VCaP (cell line): ENCODE results near the gene TCP10L.

ENCODE experiments used
- H3K27ac ChIP-seq: fragments of 450-650 bp; 2 replicates; pipeline ENCODE4 v1.5.1; 2017
- CTCF ChIP-seq: fragments of 450-650 bp; conservative IDR thresholded peaks from 2 replicates; pipeline ENCODE4 v1.5.1; 2017; ENCODE audit warnings: mild to moderate bottlenecking, moderate library complexity

The TCP10L gene

DNA sequence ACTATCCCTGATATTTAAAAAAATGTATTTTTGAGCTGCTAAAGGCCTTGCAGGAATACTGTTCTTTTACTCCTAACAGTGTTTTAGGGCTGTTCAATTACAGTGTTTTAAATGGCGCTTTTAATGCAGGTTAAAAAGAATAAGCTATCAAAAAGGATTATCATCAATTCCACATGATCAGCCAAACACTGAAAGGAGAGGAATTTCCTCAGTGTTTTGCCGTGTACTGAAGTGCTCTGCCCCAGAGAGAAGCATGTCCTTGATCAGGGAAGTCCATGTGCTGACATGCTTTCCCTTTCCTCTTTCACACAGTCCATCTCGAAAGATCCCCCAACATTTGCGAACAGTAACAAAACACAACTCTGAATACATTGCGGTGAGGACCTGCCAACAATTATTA, 23.5 kb upstream of the TCP10L start:
- H3K27ac ChIP-seq = no peak overlapping the region
- TF ChIP-seq CTCF = no peak

DNA sequence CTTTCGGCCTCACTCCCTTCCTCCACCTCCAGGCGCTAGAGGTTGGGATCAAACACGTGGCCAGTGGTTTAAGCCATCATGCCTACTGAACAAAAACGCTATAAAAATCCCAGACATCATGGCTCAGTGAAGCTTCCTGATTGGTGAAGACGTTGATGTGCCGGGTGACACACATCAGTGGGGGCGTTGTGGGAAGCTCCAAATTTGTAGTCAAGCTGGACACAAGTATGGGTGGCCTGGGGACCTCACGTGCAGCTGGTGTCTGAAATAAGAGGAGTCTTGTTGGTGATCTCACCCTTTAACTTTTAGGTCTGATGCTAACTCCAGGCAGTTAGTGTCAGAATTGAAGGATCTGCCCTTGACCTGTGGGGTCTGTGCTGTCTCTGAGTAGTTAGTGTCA, 20.1 kb upstream of the TCP10L start:
- H3K27ac ChIP-seq = no peak overlapping the region
- TF ChIP-seq CTCF = no peak

DNA sequence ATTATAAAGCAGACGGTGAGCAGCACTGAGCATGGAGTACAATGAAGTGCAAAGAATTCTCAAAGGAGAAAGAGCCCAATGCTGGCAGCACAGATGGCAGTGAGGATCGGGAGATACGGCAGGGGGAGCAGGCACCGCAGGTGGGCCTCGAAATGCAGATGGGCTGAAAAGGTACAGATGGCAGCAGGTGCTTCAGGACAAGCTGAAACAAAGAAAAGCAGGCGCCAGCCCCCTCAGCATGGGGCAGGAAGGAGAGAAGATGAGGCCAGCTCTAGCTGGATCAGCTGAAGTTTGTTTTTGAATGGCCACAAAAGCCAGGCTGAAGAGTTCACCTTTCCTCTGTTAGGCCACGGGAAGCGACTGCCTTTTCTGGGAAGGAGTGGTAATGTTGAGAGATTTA, 19.1 kb upstream of the TCP10L start:
- no peak for TF ChIP-seq CTCF
- no peak overlapping the region for H3K27ac ChIP-seq

DNA sequence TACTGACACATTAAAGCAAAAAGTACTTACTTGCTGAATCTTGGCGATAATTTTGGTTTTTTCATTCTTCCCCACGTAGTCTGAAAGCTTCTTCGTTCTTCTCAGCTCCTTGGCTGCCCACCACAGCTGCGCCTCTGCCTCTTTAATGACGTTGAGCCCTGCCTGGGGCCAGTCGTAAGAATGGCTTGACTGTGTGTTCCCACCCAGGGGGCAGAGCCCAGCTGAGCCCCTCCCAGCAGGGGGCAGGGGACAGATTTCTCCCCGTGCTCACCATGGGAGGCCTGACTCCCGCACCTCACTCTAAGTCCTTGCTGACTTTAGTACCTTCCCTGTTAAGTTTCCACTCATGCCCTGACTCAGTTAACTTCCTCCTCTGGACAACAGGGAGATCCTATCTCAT, 17.8 kb upstream of the TCP10L start:
- no peak overlapping the region for H3K27ac ChIP-seq
- TF ChIP-seq CTCF = no peak

DNA sequence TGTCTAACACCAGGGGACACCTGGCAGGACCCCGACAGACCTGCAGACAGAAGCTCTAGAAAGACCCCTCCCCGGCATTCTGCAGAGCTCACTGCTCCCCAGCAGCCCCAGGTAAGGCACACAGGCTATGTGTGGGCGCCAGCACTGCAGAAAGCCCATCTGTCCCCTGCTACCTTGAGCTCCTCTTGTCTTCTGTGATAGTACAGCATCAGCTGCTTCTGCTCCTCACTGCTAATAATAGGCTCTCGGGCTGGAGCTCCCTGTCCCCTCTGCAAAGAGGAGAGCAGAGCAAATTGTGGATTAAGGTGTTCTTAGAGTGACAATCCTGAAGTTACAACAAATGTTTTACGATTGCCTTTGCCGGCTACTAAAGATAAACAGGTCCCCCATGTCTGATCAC, 16.8 kb upstream of the TCP10L start:
- H3K27ac ChIP-seq = no peak overlapping the region
- no peak for TF ChIP-seq CTCF

DNA sequence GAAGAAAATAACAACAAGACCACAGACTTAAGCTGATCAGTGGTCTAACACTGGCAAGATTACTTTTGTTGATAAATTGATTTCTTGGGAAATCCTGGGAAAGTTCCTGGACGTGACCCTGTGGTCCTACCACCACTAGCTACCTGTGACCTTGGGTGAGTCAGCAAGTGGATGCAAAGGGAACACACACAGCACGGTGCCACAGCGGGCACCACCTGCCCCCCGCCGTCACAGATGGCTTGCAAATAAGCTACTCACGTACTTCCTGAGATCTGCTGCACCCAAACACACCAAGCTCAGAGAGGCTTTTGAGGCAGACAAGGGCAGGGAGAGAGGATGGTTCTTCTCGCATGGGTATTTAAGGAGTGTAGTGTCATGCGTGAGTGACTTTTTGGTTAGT, 14.2 kb upstream of the TCP10L start:
- H3K27ac ChIP-seq = no peak overlapping the region
- TF ChIP-seq CTCF = no peak

DNA sequence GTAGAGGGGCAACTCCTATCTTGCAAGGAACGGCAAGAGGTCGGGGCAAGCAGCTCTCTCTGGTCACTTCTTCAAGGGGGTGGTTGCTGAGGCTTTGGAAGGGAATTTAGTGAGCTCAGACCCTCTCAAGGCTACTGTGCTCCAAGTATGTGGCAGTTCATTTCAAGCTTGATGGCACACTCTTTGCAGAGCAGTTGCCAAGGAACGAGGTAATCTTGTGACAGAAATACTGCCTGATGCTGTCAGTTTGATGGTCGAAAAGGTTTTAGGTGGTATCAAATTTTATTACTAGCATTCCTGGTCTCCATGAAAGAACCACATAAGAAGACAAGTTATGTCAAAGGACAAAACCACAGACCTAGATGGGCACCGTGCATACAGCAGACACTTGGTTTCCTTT, 13.8 kb upstream of the TCP10L start:
- no peak for TF ChIP-seq CTCF
- H3K27ac ChIP-seq = no peak overlapping the region

- H3K27ac ChIP-seq = no peak overlapping the region
- no peak for TF ChIP-seq CTCF
Measured at GRCh38 chr21:32597205-32597604, 11.9 kb upstream of the TCP10L start.
